Measurements from ENCODE around the gene ARVCF. TPM values are rescaled to one million over a fixed set of nuclear protein-coding genes. Genes with fewer than 3 reads are reported as not detected.

Gene ARVCF
- total and polyA plus RNA-seq, 9 of the 15 experiments (the other 6 are each of a cell fraction or from before 2014, with no cell fraction given): 0.03 to 97.4 (median 15.6) TPM

- TF ChIP-seq ZNF395 (CRISPR knock-in tag; IDR thresholded peaks at IDR 0.05) (no peak), ZNF79 (CRISPR knock-in tag; IDR thresholded peaks at IDR 0.05; ENCODE audit: low read depth) (no peak), DPF2 (IDR thresholded peaks at IDR 0.05) (no peak), KDM5B (IDR thresholded peaks at IDR 0.05; ENCODE audit: insufficient replicate concordance, low read depth, low read length) (no peak), BHLHE40 (IDR thresholded peaks at IDR 0.05; ENCODE audit: low read length) (peak; percentile 68), ZNF174 (CRISPR knock-in tag; IDR thresholded peaks at IDR 0.05) (no peak), NR0B1 (IDR thresholded peaks at IDR 0.05; ENCODE audit: partially characterized antibody) (no peak), CEBPZ (IDR thresholded peaks at IDR 0.05; ENCODE audit: borderline replicate concordance, low read depth, low read length) (no peak; the same call in 1 of the 2 replicates), JUND (IDR thresholded peaks at IDR 0.05; ENCODE audit: borderline replicate concordance, low read depth, low read length) (peak; percentile 10; the same call in 1 of the 2 replicates), JUND (tag; IDR thresholded peaks at IDR 0.05; ENCODE audit: borderline replicate concordance, low read depth, low read length) (peak; percentile 70; the same call in 1 of the 3 replicates), SRSF1 (IDR thresholded peaks at IDR 0.05; ENCODE audit: low read depth, low read length) (no peak), CHD2 (IDR thresholded peaks at IDR 0.05; ENCODE audit: low read depth, low read length) (no peak), RBBP5 (IDR thresholded peaks at IDR 0.05; ENCODE audit: borderline replicate concordance, insufficient read depth, low read length, poor library complexity, severe bottlenecking) (peak; percentile 19), CREB3 (tag; conservative IDR thresholded peaks at IDR 0.05; ENCODE audit: low read depth) (peak; percentile 36; the same call in 1 of the 2 replicates), NCOR1 (IDR thresholded peaks at IDR 0.05) (no peak), EP300 (IDR thresholded peaks at IDR 0.05; ENCODE audit: low read length) (peak; percentile 19; the same call in 1 of the 2 replicates)
Observed at GRCh38 chr22:20009582-20010306, 6.9 kb downstream of the ARVCF start (continued).

Measured in K562 (cell line).